Measurements from ENCODE around the gene SMARCA4.
"Not testable (repeated sequence)": the region's sequence is repeated elsewhere in the genome, so short reads cannot be mapped to it uniquely, and the experiment has no call there.

SMARCA4 gene

DNA sequence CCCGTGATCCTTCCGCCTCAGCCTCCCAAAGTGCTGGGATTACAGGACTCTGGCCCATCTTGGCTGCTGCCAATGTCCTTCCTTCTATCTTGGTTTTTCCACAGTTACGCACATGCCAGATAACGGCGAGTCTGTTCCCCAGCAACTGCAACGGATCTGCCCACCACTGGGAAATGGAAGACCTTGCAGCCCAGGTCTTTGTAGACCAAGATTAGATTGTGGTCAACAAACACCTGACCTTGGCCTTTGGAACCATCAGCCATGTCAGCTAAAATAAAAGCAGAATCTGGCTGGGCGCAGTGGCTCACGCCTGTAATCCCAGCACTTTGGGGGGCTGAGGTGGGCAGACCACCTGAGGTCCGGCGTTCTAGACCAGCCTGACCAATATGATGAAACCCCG is 118.1 kb downstream of the SMARCA4 start:
- DNase-seq, result no peak

DNA sequence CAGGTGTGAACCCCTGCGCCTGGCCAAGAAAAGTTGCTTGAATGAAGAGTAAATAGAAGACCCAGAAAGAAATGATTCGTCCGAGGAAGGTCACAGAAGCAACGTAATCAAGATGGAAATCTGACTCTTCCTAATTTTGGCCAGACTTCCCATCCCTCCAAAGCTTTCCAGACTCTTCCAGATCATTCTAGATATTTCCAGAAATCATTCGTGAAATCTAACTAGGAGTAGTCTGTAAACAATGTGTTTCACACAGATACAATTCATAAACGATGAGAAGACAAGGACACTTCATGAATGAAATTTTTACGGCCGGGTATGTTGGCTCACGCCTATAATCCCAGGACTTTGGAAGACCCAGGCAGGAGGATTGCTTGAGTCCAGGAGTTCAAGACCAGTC is 119.2 kb downstream of the SMARCA4 start:
- DNase-seq, result no peak

DNA sequence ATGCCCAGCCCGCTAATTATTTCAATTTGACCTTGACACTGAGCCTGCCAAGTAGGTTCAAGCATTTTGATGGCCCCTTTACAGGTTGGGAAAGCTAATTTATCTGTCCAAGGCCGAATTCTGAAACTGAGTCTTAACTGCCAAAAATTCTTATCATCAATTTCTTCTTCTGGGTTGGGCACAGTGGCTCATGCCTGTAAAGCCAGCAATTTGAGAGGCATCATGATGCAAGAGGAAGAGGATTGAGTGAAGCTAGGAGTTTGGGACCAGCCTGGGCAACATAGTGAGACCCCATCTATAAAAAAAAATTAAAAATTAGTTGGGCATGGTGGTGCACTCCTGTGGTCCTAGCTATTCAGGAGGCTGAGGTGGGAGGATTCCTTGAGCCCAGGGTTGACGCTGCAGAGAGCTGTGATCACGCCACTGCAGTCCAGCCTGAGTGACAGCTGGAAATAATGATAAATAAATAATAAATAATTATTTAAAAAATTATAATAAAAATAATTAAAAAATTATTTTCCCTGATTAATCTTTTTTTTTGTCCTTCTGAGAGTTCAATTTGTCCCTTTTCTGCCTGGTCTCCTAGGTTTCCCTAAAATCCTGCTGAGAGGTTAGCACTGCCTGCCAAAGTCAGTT is 127.2 kb downstream of the SMARCA4 start:
- DNase-seq, result no peak

DNA sequence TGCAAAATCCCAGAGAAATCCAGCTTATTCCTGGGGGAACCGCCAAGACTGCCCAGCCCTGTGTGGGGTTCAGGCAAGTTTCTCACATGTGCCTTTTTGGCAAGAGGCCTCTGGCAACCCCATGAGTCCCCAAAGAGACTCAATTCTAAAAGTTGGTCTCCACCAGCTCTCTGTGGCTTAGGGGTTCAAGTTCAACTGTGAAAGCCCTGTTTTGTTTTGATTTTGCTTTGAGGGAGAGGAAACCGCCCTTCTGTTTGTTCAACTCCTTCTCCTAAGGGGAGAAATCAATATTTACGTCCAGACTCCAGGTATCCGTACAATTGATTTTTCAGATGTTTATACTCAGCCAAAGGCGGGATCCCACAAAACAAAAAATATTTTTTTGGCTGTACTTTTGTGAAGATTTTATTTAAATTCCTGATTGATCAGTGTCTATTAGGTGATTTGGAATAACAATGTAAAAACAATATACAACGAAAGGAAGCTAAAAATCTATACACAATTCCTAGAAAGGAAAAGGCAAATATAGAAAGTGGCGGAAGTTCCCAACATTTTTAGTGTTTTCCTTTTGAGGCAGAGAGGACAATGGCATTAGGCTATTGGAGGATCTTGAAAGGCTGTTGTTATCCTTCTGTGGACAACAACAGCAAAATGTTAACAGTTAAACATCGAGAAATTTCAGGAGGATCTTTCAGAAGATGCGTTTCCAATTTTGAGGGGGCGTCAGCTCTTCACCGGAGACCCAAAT is 127.8 kb downstream of the SMARCA4 start:
- DNase-seq, result no peak

DNA sequence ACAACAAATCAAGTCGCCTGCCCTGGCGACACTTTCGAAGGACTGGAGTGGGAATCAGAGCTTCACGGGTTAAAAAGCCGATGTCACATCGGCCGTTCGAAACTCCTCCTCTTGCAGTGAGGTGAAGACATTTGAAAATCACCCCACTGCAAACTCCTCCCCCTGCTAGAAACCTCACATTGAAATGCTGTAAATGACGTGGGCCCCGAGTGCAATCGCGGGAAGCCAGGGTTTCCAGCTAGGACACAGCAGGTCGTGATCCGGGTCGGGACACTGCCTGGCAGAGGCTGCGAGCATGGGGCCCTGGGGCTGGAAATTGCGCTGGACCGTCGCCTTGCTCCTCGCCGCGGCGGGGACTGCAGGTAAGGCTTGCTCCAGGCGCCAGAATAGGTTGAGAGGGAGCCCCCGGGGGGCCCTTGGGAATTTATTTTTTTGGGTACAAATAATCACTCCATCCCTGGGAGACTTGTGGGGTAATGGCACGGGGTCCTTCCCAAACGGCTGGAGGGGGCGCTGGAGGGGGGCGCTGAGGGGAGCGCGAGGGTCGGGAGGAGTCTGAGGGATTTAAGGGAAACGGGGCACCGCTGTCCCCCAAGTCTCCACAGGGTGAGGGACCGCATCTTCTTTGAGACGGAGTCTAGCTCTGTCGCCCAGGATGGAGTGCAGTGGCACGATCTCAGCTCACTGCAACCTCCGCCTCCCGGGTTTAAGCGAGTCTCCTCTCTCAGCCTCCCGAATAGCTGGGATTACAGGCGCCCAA is 128.6 kb downstream of the SMARCA4 start, which contains the start of gene LDLR:
Gene LDLR (plus strand): TSS at position 210 of the 760 bp plus-strand sequence. CDS start 86 bp downstream, at position 296.
- DNase-seq, result peak; percentile 94

DNA sequence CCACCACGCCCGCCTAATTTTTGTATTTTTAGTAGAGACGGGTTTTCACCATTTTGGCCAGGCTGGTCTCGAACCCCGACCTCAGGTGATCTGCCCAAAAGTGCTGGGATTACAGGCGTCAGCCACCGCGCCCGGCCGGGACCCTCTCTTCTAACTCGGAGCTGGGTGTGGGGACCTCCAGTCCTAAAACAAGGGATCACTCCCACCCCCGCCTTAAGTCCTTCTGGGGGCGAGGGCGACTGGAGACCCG is 129.1 kb downstream of the SMARCA4 start:
- DNase-seq, result not testable (repeated sequence)

DNA sequence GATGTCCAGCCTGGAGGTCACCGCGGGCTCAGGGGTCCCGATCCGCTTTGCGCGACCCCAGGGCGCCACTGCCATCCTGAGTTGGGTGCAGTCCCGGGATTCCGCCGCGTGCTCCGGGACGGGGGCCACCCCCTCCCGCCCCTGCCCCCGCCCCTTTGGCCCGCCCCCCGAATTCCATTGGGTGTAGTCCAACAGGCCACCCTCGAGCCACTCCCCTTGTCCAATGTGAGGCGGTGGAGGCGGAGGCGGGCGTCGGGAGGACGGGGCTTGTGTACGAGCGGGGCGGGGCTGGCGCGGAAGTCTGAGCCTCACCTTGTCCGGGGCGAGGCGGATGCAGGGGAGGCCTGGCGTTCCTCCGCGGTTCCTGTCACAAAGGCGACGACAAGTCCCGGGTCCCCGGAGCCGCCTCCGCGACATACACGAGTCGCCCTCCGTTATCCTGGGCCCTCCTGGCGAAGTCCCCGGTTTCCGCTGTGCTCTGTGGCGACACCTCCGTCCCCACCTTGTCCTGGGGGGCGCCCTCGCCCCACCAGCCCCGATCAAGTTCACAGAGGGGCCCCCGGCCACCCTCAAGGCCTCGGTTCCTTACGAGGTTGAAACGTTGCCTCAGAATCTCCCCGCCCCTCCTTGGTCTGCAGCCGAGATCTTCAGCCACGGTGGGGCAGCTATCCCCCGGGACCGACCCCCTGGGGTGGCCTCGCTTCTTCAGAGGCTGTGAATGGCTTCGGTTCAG is 129.6 kb downstream of the SMARCA4 start:
- DNase-seq, result peak; percentile 98

DNA sequence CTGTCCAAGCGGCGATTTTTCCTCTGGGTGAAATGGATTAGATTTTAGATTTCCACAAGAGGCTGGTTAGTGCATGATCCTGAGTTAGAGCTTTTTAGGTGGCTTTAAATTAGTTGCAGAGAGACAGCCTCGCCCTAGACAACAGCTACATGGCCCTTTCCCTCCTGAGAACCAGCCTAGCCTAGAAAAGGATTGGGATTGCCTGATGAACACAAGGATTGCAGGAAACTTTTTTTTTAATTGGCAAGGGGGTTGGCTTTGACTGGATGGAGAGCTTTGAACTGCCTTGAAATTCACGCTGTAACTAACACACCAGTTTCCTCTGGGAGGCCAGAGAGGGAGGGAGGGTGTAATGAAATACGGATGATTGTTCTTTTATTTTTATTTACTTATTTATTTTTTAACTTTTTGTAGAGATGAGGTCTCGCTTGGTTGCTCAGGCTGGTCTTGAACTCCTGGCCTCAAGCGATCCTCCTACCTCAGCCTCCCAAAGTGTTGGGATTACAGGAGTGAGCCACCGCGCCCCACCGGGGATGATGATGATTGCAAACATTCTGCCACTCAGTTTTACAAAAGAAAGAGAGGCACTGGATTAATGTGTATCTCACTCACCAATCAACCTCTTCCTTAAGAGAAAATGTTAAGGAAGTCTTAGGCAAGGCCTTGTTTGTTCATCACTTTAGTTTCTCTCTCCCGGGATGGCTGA is 130.3 kb downstream of the SMARCA4 start:
- no peak for DNase-seq

DNA sequence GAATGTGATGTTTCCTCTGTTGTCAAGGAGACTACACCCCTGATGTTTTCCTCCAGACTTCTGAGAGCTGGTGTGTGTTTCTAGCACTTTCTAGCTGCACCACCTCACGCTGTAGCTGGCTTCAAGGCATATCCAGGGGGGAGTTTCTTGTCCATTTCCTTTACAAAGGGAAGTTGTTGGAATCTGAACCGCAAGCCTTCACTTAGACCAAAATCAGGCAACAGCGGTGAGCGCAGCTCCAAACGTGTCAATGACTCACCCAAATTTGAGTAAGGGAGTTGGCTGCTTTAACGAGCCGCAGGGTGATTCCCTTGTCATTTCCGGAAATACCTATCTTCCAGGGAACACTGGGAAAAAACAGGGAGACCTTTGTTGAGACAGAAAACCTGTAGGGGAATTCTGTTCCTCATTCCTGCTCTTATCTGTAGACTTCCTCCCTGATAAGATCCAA is 130.9 kb downstream of the SMARCA4 start:
- peak; percentile 87 for DNase-seq

DNA sequence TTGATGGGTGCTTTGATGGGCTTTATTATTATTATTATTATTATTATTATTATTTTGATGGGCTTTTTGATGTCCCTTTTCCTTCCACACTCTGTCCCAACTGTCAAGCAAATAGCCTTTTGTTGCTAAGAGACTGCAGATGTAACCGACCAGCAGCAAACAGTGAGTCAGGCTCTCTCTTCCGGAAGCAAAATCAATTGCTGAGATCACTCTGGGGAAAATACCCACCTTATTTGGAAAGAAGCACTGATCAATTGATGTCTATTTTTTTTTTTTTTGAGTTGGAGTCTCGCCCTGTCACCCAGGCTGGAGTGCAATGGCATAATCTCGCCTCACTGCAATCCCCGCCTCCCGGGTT is 131.3 kb downstream of the SMARCA4 start:
- peak; percentile 91 for DNase-seq

DNA sequence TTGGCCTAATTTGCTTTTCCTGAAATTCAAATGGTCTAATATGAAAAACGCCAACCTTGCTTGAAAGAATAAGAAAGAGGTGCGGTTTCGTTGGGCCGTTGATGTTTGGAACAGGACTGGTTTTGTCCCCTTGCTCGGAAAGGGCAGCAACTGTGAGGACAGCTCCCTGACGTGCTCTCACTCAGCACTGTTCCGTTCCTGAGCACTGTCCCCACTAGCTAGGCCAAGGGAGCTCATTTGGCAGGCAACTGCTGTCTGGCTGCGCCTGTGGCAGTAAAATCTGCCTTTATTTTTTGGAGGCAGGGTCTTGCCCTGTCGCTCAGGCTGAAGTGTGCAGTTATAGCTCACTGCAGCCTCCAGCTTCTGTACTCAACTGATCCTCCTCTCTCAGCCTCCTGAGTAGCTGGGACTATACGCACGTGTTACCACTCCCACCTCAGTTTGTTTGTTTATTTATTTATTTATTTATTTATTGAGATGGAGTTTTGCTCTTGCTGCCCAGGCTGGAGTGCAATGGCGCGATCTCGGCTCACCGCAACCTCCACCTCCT is 132.9 kb downstream of the SMARCA4 start:
- DNase-seq, result no peak

DNA sequence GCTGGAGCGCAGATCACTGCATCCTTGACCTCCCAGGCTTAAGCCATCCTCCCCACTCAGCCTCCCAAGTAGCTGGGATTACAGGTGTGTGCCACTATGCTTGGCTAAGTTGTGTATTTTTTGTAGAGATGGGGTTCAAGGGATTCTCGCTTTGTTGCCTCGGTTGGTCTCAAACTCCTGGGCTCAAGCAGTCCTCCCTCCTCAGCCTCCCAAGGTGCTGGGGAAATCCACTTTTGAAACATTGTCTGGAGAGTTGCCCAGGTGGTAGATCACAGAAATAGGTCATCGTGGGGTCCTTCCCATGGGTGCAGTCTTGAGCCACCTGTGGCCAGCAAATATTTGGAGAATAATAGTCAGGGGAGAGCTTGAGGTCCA is 133.7 kb downstream of the SMARCA4 start:
- no peak for DNase-seq

DNA sequence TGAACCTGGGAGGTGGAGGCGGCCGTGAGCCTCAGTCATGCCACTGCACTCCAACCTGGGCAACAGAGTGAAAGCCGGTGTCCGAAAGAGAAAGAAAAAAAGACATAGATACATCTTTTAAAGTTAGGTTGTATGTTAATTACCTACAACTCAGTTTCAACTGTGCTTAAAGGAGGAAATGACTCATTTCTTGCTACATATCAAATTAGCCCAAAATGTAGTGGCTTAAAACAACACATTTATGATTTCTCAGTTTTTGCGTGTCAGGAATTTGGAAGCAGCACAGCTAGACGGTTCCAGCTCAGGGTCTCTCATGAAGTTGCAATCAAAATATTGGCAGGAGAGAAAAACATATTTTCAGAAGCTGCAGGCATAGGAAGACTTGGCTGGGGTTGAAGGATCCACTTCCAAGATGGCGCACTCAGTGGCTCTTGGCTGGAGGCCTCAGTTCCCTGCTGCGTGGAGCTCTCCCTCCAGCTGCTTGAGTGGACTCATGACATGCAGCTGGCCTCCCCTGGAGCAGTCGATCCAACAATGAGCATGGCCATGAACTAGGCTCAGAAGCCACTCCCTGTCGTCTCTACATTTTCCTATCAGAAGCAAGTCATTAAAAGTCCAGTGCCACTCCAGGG is 135.5 kb downstream of the SMARCA4 start:
- peak; percentile 57 for DNase-seq

DNA sequence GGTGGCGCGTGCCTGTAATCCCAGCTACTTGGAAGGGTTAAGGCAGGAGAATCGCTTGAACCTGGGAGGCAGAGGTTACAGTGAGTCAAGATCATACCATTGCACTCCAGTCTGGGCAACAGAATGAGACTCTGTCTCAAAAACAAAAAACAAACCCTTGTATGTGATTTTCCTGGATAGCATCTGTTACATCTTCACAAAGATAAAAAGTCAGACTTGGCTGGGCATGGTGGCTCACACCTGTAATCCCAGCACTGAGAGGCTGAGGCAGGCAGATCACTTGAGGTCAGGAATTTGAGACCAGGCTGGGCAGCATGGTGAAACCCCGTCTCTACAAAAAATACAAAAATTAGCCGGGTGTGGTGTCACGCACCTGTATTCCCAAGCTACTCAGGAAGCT is 136.5 kb downstream of the SMARCA4 start:
- DNase-seq, result not testable (repeated sequence)

DNA sequence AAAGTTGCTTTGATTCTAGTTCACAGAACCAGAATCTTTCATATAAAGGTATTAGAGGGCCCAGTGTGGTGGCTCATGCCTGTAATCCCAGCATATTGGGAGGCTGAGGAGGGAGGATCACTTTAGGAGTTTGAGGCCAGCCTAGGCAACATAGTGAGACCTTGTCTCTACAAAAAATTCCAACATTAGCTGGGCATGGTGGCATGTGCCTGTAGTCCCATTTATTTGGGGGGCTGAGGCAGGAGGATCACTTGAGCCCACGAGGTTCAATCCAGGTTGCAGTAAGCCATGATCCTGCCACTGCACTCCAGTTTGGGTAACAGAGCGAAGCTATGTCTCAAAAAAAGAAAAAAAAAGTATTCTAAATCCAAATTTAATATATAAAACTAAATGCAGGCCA is 137.5 kb downstream of the SMARCA4 start:
- no peak for DNase-seq

DNA sequence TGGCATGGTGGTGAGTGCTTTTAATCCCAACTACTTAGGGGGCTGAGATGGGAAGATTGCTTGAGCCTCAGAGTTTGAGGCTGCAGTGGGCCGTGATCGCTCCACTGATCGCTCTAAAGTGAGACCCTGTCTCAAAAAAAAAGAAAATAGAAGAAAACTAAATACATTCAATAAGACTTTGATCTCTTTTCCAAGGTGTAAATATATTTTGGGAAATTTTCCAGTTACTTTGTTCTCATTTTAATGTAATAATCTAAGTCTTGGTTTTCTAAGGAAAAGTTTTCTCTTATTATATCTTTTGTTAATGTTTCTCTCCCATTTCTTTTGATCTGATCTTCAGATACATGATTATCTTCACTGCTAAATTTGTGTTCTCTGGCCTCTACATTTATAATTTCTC is 138.0 kb downstream of the SMARCA4 start:
- DNase-seq, result no peak

DNA sequence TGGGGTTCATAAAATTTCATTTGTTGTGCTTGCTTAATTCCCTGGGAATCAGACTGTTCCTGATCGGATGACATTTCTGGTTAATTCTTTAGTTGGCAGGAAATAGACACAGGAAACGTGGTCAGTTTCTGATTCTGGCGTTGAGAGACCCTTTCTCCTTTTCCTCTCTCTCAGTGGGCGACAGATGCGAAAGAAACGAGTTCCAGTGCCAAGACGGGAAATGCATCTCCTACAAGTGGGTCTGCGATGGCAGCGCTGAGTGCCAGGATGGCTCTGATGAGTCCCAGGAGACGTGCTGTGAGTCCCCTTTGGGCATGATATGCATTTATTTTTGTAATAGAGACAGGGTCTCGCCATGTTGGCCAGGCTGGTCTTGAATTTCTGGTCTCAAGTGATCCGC is 139.2 kb downstream of the SMARCA4 start:
- DNase-seq, result no peak

DNA sequence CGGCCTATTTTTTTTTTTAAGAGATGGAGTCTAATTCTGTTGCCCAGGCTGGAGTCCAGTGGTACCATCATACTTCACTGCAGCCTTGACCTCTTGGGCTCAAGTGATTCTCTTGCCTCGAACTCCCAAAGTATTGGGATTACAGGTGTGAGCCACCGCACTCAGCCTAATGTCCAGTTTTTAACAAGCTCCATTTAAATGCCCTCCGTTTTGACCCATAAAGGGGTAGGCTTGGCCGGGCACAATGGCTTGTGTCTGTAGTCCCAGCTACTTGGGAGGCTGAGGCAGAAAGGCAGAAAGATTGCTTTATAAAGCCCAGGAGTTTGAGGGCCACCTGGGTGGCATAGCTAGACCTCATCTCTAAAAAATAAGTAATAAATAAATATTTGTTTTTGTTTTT is 140.2 kb downstream of the SMARCA4 start:
- peak; percentile 3 for DNase-seq

DNA sequence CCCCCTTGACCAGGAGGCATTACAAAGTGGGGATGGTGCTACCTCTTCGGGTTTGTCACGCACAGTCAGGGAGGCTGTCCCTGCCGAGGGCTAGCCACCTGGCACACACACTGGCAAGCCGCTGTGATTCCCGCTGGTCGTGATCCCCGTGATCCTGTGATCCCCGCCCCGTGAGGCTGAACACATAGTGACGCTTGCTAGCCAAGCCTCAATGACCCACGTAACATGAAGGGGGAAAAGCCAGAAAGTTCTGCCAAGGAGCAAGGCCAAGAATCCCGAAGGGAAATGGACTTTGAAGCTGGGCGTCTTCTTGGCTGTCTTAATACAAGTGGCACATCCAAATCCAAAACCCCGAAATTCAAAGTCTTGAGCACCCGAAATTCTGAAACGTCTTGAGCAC is 142.1 kb downstream of the SMARCA4 start:
- DNase-seq, result no peak

DNA sequence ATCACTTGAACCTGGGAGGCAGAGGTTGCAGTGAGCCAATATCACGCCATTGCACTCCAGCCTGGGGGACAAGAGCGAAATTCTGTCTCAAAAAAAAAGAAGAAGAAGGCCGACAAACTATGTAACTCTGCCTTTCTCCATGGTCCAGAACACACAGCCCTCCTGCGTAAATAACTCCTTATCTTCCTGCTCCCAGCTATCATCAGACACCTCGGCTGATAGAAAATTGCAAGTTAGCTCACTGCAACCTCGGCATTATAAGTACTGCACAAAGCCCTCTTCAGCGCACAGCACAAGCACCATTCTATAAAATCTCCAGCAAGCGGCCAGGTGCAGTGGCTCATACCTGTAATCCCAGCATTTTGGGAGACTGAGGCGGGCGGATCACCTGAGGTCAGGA is 142.8 kb downstream of the SMARCA4 start:
- DNase-seq, result not testable (repeated sequence)

DNA sequence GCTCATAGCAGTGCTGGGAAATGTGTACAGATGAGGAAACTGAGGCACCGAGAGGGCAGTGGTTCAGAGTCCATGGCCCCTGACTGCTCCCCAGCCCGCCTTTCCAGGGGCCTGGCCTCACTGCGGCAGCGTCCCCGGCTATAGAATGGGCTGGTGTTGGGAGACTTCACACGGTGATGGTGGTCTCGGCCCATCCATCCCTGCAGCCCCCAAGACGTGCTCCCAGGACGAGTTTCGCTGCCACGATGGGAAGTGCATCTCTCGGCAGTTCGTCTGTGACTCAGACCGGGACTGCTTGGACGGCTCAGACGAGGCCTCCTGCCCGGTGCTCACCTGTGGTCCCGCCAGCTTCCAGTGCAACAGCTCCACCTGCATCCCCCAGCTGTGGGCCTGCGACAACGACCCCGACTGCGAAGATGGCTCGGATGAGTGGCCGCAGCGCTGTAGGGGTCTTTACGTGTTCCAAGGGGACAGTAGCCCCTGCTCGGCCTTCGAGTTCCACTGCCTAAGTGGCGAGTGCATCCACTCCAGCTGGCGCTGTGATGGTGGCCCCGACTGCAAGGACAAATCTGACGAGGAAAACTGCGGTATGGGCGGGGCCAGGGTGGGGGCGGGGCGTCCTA is 144.3 kb downstream of the SMARCA4 start:
- no peak for DNase-seq

DNA sequence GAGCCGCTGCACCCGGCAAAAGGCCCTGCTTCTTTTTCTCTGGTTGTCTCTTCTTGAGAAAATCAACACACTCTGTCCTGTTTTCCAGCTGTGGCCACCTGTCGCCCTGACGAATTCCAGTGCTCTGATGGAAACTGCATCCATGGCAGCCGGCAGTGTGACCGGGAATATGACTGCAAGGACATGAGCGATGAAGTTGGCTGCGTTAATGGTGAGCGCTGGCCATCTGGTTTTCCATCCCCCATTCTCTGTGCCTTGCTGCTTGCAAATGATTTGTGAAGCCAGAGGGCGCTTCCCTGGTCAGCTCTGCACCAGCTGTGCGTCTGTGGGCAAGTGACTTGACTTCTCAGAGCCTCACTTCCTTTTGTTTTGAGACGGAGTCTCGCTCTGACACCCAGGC is 145.6 kb downstream of the SMARCA4 start:
- no peak for DNase-seq

Measured in CD4-positive, alpha-beta T cell treated with Interleukin-21 for 1 hour (primary cell).